GM23338 (cell line): Measurements from ENCODE around the gene NF1. TPM values are rescaled to one million over a fixed set of nuclear protein-coding genes. Genes with fewer than 3 reads are reported as not detected.

ENCODE experiments used
- ATAC-seq: fragments of 200-7000 bp; cut with Tn5 transposase; 3 replicates; pipeline ENCODE4 v1.9.1; 2020
- DNase-seq: peaks from one replicate; pipeline ENCODE4 v3.0.0-alpha.2; 2015; ENCODE audit warnings: low spot score
- H2AFZ ChIP-seq: fragments of 200-600 bp; sonication (generic); 2 replicates; pipeline ENCODE4 v1.8.0; 2016; ENCODE audit warnings: antibody characterized with exemption, mild to moderate bottlenecking, moderate library complexity
- H3F3A ChIP-seq: fragments of 200-600 bp; sonication (generic); replicated peaks from 2 replicates; pipeline ENCODE4 v1.8.0; 2017; ENCODE audit warnings: antibody characterized with exemption, mixed run types, low read depth
- H3K27ac ChIP-seq: fragments of 200-600 bp; sonication (generic); 2 replicates; pipeline ENCODE4 v1.6.1; 2016; ENCODE audit warnings: low read depth
- H3K27me3 ChIP-seq: fragments of 200-600 bp; sonication (generic); 2 replicates; pipeline ENCODE4 v1.8.0; 2016; ENCODE audit warnings: mild to moderate bottlenecking, mixed run types, moderate library complexity; ENCODE audit not compliant: insufficient read depth
- H3K36me3 ChIP-seq: fragments of 200-600 bp; sonication (generic); 2 replicates; pipeline ENCODE4 v1.8.0; 2016; ENCODE audit warnings: mild to moderate bottlenecking; ENCODE audit not compliant: insufficient read depth
- H3K4me1 ChIP-seq: fragments of 200-600 bp; sonication (generic); 2 replicates; pipeline ENCODE4 v1.8.0; 2016; ENCODE audit warnings: mild to moderate bottlenecking, moderate library complexity; ENCODE audit not compliant: insufficient read depth
- H3K4me2 ChIP-seq: fragments of 200-600 bp; sonication (generic); 2 replicates; pipeline ENCODE4 v1.7.1; 2017; ENCODE audit warnings: mixed run types
- H3K4me3 ChIP-seq: fragments of 200-600 bp; sonication (generic); 2 replicates; pipeline ENCODE4 v1.6.1; 2016; ENCODE audit warnings: mixed run types
- H3K79me2 ChIP-seq: fragments of 200-600 bp; sonication (generic); replicated peaks from 2 replicates; pipeline ENCODE4 v1.8.0; 2017; ENCODE audit warnings: mild to moderate bottlenecking; ENCODE audit not compliant: insufficient read depth
- H3K9me2 ChIP-seq: fragments of 200-600 bp; sonication (generic); 2 replicates; pipeline ENCODE4 v1.8.0; 2017; ENCODE audit not compliant: insufficient read depth
- H4K20me1 ChIP-seq: fragments of 200-600 bp; sonication (generic); replicated peaks from 2 replicates; pipeline ENCODE4 v1.8.0; 2017; ENCODE audit warnings: mild to moderate bottlenecking; ENCODE audit not compliant: insufficient read depth
- H3K27ac Mint-ChIP-seq: 2 replicates; pipeline ENCODE4 v1.8.0; 2020; ENCODE audit warnings: inconsistent platforms, mild to moderate bottlenecking, moderate library complexity, mixed read lengths
- H3K27me3 Mint-ChIP-seq: 3 replicates; pipeline ENCODE4 v1.8.0; 2022; ENCODE audit warnings: low read depth, mild to moderate bottlenecking, moderate library complexity, mixed read lengths, inconsistent platforms; ENCODE audit not compliant: insufficient read depth, poor library complexity
- H3K36me3 Mint-ChIP-seq: 3 replicates; pipeline ENCODE4 v1.8.0; 2021; ENCODE audit warnings: low read depth, mild to moderate bottlenecking, inconsistent platforms, moderate library complexity, mixed read lengths
- H3K4me1 Mint-ChIP-seq: 3 replicates; pipeline ENCODE4 v1.8.0; 2020; ENCODE audit warnings: mild to moderate bottlenecking, inconsistent platforms, mixed read lengths
- H3K4me3 Mint-ChIP-seq: 3 replicates; pipeline ENCODE4 v1.8.0; 2021; ENCODE audit warnings: moderate library complexity, mild to moderate bottlenecking, inconsistent platforms, mixed read lengths
- H3K9me3 Mint-ChIP-seq: 3 replicates; pipeline ENCODE4 v1.8.0; 2020; ENCODE audit warnings: moderate library complexity, mild to moderate bottlenecking, inconsistent platforms, mixed read lengths
- POLR2AphosphoS5 ChIP-seq: IDR thresholded peaks from 2 replicates; pipeline ENCODE4 v1.6.1; 2016; ENCODE audit warnings: antibody characterized with exemption, low read depth
- polyA plus RNA-seq: library from polyadenylated mRNA; unstranded; fragments of >200 nt; fragmentation: Nextera tagmentation; extraction: Ambion mirVana; gene quantifications from 2 replicates; pipeline ENCODE4 v1.2.1, GENCODE V29; 2016
- total RNA-seq: library from RNA; depleted of rRNA; stranded (reverse); fragments of >200 nt; shearing (Covaris generic); gene quantifications from 2 replicates; pipeline ENCODE4 v1.2.3, GENCODE V29; 2014
- TF ChIP-seq, protein P1 (sequence below), 2 experiments: fragments of 200-600 bp in 1 of 2; sonication (generic) in 1 of 2; conservative IDR thresholded peaks; 2 replicates each; pipeline versions ENCODE4 v1.5.1 to v1.6.1; 2016 to 2017; ENCODE audit warnings: antibody characterized with exemption in 2 of 2, low read depth in 2 of 2, mild to moderate bottlenecking in 2 of 2, moderate library complexity in 1 of 2
- TF ChIP-seq, protein P2 (sequence below): fragments of 250-450 bp; sonication (Bioruptor Pico); IDR thresholded peaks from 2 replicates; pipeline ENCODE4 v1.5.0; 2020; ENCODE audit warnings: mild to moderate bottlenecking, moderate library complexity

The NF1 gene
- total and polyA plus RNA-seq, 2 experiments from 2014 or later = 16.3 to 49.7 TPM

DNA sequence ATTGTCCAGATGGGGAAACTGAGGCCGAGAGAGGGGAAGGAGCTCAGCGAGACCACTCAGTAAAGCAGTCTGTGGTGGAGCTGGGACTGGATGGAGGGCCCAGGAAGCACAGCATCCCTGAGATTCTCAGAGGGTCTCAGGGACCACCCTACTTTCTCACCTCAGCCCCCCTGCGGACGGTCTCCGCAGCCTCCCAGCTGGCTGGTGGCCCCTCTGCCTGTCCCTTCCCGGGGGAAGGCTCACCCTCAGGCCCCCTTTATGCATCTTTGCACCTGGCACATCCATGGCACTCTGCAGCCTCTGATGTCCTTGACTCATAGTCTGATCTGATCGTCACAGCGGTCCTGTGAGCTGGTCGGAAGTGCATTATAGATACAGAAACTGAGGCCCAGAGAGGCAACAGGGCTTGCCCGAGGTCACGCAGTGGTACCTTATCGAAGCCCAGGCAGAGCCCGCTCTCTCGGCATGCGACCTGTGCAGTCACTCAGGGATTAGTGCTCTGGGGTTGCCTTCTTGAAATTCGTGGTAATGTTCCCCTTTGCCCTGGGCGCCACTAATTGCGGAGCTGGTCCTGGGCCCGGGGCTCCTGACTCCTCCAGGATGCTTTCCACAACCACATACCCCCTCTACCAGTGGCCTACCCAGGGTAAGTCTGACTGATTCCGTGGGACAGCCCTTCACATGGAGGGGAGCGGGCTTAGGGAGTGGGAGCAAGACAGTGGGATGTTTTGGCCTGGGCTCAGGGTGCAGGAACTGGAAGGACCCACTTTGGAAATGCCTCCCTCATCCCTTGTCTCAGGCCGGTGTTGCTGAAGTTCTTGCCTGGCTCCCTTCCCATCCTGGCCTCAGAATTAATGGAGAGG, 321.1 kb downstream of the NF1 start:
- Histone ChIP-seq H2AFZ (no peak overlapping the region), H3K4me1 (peaks cover 9% of the 10 kb centered on the region; the same call in 1 of the 2 replicates), H3K36me3 (no peaks in the 10 kb centered on the region), H3K4me2 (no peak overlapping the region), H3K9me2 (no peaks in the 10 kb centered on the region), H3K27me3 (no peaks in the 10 kb centered on the region), H3F3A (no peaks in the 10 kb centered on the region), H3K4me3 (no peak overlapping the region), H4K20me1 (no peaks in the 10 kb centered on the region), H3K79me2 (no peaks in the 10 kb centered on the region), H3K27ac (no peak overlapping the region)
- ATAC-seq = no peak
- no peak for DNase-seq
- Mint-ChIP-seq H3K4me3 (no peak overlapping the region), H3K4me1 (peaks cover 35% of the 10 kb centered on the region), H3K9me3 (no peaks in the 10 kb centered on the region), H3K36me3 (no peaks in the 10 kb centered on the region), H3K27me3 (peaks cover 17% of the 10 kb centered on the region), H3K27ac (no peak overlapping the region; the same call in 1 of the 2 replicates)
- TF ChIP-seq, protein P1, sequence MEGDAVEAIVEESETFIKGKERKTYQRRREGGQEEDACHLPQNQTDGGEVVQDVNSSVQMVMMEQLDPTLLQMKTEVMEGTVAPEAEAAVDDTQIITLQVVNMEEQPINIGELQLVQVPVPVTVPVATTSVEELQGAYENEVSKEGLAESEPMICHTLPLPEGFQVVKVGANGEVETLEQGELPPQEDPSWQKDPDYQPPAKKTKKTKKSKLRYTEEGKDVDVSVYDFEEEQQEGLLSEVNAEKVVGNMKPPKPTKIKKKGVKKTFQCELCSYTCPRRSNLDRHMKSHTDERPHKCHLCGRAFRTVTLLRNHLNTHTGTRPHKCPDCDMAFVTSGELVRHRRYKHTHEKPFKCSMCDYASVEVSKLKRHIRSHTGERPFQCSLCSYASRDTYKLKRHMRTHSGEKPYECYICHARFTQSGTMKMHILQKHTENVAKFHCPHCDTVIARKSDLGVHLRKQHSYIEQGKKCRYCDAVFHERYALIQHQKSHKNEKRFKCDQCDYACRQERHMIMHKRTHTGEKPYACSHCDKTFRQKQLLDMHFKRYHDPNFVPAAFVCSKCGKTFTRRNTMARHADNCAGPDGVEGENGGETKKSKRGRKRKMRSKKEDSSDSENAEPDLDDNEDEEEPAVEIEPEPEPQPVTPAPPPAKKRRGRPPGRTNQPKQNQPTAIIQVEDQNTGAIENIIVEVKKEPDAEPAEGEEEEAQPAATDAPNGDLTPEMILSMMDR (conservative IDR thresholded peaks at IDR 0.05; ENCODE audit: low read depth in 2 of 2) = no peak
- no peak for TF ChIP-seq POLR2AphosphoS5
- TF ChIP-seq, protein P2, sequence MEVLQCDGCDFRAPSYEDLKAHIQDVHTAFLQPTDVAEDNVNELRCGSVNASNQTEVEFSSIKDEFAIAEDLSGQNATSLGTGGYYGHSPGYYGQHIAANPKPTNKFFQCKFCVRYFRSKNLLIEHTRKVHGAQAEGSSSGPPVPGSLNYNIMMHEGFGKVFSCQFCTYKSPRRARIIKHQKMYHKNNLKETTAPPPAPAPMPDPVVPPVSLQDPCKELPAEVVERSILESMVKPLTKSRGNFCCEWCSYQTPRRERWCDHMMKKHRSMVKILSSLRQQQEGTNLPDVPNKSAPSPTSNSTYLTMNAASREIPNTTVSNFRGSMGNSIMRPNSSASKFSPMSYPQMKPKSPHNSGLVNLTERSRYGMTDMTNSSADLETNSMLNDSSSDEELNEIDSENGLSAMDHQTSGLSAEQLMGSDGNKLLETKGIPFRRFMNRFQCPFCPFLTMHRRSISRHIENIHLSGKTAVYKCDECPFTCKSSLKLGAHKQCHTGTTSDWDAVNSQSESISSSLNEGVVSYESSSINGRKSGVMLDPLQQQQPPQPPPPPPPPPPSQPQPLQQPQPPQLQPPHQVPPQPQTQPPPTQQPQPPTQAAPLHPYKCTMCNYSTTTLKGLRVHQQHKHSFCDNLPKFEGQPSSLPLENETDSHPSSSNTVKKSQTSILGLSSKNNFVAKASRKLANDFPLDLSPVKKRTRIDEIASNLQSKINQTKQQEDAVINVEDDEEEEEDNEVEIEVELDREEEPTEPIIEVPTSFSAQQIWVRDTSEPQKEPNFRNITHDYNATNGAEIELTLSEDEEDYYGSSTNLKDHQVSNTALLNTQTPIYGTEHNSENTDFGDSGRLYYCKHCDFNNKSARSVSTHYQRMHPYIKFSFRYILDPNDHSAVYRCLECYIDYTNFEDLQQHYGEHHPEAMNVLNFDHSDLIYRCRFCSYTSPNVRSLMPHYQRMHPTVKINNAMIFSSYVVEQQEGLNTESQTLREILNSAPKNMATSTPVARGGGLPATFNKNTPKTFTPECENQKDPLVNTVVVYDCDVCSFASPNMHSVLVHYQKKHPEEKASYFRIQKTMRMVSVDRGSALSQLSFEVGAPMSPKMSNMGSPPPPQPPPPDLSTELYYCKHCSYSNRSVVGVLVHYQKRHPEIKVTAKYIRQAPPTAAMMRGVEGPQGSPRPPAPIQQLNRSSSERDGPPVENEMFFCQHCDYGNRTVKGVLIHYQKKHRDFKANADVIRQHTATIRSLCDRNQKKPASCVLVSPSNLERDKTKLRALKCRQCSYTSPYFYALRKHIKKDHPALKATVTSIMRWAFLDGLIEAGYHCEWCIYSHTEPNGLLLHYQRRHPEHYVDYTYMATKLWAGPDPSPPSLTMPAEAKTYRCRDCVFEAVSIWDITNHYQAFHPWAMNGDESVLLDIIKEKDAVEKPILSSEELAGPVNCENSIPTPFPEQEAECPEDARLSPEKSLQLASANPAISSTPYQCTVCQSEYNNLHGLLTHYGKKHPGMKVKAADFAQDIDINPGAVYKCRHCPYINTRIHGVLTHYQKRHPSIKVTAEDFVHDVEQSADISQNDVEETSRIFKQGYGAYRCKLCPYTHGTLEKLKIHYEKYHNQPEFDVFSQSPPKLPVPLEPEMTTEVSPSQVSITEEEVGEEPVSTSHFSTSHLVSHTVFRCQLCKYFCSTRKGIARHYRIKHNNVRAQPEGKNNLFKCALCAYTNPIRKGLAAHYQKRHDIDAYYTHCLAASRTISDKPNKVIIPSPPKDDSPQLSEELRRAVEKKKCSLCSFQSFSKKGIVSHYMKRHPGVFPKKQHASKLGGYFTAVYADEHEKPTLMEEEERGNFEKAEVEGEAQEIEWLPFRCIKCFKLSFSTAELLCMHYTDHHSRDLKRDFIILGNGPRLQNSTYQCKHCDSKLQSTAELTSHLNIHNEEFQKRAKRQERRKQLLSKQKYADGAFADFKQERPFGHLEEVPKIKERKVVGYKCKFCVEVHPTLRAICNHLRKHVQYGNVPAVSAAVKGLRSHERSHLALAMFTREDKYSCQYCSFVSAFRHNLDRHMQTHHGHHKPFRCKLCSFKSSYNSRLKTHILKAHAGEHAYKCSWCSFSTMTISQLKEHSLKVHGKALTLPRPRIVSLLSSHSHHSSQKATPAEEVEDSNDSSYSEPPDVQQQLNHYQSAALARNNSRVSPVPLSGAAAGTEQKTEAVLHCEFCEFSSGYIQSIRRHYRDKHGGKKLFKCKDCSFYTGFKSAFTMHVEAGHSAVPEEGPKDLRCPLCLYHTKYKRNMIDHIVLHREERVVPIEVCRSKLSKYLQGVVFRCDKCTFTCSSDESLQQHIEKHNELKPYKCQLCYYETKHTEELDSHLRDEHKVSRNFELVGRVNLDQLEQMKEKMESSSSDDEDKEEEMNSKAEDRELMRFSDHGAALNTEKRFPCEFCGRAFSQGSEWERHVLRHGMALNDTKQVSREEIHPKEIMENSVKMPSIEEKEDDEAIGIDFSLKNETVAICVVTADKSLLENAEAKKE (CRISPR knock-in tag) = no peak
